Measurements from ENCODE around the gene ATF7.
"Not testable (repeated sequence)": the region's sequence is repeated elsewhere in the genome, so short reads cannot be mapped to it uniquely, and the experiment has no call there.

Gene ATF7

GRCh38 chr12:53594897-53595615 is 31.1 kb downstream of the ATF7 start:
- DNase-seq, result no peak

- peak; percentile 17 for DNase-seq
Observed at GRCh38 chr12:53593707-53594106, 32.5 kb downstream of the ATF7 start.

GRCh38 chr12:53593031-53593430 is 33.2 kb downstream of the ATF7 start:
- DNase-seq, result no peak

- no peak for DNase-seq
Observed at GRCh38 chr12:53592426-53592825, 33.8 kb downstream of the ATF7 start.

- DNase-seq, result peak; percentile 54
Observed at GRCh38 chr12:53591301-53592206, 34.6 kb downstream of the ATF7 start.

GRCh38 chr12:53590652-53591051 is 35.5 kb downstream of the ATF7 start:
- no peak for DNase-seq

- DNase-seq, result no peak
Observed at GRCh38 chr12:53589915-53590314, 36.3 kb downstream of the ATF7 start.

- no peak for DNase-seq
Observed at GRCh38 chr12:53589423-53589822, 36.8 kb downstream of the ATF7 start.

GRCh38 chr12:53588123-53588522 is 38.1 kb downstream of the ATF7 start:
- no peak for DNase-seq

- DNase-seq, result no peak
Observed at GRCh38 chr12:53586745-53587144, 39.4 kb downstream of the ATF7 start.

GRCh38 chr12:53585448-53586125 is 40.6 kb downstream of the ATF7 start:
- no peak for DNase-seq

GRCh38 chr12:53579545-53579955 is 46.6 kb downstream of the ATF7 start:
- DNase-seq, result no peak

- no peak for DNase-seq
Observed at GRCh38 chr12:53578783-53579182, 47.4 kb downstream of the ATF7 start.

GRCh38 chr12:53577941-53578352 is 48.2 kb downstream of the ATF7 start:
- no peak for DNase-seq

- DNase-seq, result peak; percentile 11
Observed at GRCh38 chr12:53575502-53576249, 50.5 kb downstream of the ATF7 start.

GRCh38 chr12:53572134-53572758 is 53.9 kb downstream of the ATF7 start:
- no peak for DNase-seq

- no peak for DNase-seq
Observed at GRCh38 chr12:53571295-53571694, 54.9 kb downstream of the ATF7 start.

GRCh38 chr12:53568809-53569557 is 57.2 kb downstream of the ATF7 start:
- DNase-seq, result no peak

- DNase-seq, result no peak
Observed at GRCh38 chr12:53567961-53568808, 58.0 kb downstream of the ATF7 start.

- not testable (repeated sequence) for DNase-seq
Observed at GRCh38 chr12:53565376-53565775, 60.8 kb downstream of the ATF7 start.

- DNase-seq, result no peak
Observed at GRCh38 chr12:53564941-53565340, 61.2 kb downstream of the ATF7 start.

Data from NCI-H446 treated with DMSO at 0.1 percent for 48 hours (cell line).